NCI-H128 (cell line): ENCODE measurements around the gene HOXB6.

Experiments
- DNase-seq: peaks from one replicate; lab custom pipeline; 2025; ENCODE audit not compliant: unreplicated experiment; lab: John Stamatoyannopoulos, UW

HOXB6 gene

GRCh38 chr17:48583708-48584222 lies 21.0 kb downstream of the HOXB6 start:
- DNase-seq, result no peak

DNA sequence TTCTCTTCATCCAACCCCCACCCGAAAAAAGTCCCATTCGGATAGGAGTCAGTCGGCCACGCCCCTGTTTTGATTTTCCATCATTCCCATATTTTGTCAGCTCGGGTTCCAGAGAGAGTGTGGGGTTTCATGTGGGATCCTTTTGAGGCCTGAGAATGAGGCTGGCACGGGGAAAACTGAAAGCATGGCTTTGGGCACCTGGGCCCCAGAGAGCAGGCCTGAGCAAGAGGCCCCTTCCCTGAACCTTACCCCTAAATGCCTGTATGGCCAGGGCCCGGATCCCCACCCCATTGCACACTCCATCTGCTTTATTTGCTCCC lies 22.1 kb downstream of the HOXB6 start:
- DNase-seq, result no peak

- no peak for DNase-seq
Measured at GRCh38 chr17:48579760-48580554, 24.8 kb downstream of the HOXB6 start.

DNA sequence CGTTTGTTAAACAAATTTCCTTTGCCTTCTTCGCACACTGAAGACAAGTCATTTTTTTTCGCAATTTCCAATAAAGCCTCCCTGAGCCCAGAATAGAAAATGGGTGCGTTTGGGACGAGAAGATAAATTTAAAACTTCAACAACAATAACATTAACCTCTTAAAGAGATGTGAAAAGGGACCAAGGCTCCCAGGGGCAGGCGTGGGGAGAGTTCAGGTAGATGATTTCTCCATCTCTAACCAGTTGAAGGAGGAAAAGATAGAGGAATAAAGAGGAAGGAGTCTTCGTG lies 25.4 kb downstream of the HOXB6 start:
- DNase-seq, result no peak

DNA sequence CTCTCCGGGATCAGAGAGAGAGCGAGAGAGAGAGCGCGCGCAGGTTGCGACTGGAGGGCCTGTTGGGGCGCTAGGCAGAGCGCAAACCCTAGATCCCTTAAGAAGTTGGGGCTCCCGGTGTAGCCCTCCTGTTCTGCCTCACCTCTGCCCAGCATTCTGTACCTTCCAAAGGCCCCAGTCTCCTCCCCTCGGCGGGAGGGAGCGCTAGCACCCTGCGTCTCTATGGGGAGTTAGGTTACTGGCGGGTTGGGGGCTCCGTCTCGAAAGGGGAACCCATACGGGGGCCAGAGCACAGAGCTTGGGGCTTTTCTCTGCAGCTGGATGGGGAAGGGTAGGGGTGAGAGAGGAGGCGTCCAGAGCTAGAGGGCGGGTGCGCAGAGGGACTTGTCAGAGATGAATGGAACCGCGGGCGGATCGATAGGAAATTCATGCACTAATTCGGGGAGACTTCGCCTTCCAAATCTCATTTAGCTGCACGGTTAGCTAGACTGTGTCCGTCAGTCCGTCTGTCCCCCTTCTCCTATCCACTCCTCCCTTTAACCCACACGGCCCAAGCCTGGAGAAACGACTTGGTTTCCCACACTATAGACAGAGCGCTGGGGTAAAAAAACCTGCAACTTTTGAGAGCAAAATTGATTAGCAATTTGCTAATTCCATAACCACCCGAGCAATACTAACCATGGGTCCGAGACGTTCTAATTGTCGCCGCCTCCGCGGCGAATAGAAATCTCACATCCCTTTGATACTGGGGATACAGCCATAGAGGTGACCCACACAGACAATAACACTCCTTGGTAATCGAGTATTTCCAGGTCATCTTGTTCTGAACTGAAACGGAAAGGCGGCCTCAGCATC lies 25.9 kb downstream of the HOXB6 start:
- DNase-seq, result no peak

DNA sequence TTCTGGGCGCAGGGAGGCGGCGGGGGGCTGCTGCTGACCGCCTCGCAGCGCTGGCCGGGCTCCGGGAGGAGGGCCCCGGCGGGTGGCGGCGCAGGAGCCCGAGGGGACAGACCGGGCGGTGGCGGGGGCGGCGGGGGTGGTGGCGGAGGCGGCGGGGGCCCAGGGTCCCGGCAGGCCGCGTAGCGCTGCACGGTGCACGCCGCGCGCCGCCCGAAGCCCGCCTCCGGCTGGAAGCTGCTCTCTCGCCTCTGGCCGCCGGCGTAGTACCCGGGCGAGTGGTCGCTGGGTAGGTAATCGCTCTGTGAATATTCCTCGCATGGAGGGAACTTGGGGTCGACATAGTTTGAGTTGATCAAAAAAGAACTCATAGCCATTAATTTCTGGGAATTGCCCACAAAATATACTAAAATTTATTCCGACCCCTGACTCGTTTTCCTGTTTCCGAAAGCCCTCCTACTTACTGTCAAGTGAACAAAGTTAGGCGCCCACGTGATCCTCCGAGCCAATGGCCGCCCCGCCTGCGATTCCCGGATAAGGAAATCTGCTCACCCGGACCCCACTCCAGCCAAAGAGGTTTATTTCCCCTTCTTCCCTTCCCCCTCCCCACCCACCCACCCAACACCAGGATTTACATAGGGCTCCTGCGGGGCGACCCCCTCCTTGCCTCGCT lies 26.7 kb downstream of the HOXB6 start, which contains the start of gene HOXB4:
HOXB4 (minus strand) TSS at position 405 of the 670 bp plus-strand sequence; CDS start at position 374, 31 bp downstream.
- no peak for DNase-seq

DNA sequence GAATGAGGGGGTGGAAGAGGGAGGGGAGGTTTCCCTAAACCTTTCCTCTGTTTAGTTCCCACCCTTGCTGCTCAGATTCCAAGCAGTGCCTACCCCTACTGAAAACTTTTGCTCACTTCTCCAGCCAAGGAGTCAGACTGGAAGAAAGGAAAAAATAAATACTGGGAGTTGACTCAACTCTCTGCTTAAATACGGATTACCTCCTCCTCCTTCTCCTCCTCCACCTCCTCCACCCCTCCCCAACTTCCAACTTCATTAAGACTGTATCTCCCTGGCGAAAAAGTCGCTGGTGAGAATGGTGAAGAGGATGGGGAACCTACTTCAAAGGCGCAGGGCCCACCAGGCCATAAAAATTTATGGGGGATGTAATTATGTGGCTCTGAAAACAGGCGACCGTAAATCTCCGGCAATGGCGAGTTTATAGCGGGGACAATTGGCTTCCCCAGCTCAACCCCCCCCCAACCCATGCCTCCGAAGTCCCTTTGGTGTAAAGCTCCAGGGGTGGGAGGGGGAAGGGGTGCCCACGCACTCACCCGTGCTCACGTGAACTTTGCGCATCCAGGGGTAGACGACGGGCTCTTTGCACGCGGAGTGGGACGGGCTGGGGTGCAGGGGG lies 27.3 kb downstream of the HOXB6 start:
- no peak for DNase-seq

- no peak for DNase-seq
Measured at GRCh38 chr17:48576479-48577309, 28.1 kb downstream of the HOXB6 start.

DNA sequence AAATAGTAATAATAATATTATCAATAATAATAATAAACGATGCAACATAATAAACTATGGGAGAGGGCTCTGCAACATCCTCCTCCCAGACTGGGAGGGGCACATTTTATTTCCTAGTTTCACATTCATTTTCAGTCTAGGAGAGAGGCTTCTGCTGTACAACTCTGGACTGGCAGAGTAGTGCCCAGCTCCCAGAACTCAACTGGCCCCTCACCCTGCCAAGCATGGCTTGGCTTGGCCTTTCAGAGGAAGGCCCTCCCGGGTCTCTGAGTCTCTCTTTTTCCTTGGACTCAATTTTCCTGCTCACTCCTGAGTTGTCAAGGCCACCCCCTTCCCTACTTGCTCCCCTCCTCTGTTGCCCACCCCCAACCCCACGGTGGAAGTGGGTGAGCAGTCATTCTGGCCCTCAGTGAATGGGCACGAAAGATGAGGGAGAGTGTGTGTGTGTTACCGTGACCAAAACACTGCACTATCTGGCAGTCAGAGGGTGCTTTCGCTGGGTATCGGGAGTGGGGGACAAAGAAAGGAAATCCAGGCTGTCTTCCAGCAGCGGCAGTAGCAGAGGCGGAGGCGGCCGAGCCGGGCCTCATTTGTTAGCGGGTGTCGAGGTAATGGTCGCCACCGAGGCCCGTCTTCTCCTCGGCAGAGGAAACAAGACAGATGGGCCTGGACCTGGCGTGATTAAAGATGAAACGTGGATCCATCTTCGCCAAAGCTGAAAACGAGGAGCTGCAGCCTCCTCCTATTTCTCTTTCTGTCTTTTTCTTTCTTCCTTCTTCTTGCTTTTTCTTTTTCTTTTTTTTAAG lies 28.9 kb downstream of the HOXB6 start:
- DNase-seq, result no peak

GRCh38 chr17:48575066-48575582 lies 29.7 kb downstream of the HOXB6 start:
- no peak for DNase-seq

DNA sequence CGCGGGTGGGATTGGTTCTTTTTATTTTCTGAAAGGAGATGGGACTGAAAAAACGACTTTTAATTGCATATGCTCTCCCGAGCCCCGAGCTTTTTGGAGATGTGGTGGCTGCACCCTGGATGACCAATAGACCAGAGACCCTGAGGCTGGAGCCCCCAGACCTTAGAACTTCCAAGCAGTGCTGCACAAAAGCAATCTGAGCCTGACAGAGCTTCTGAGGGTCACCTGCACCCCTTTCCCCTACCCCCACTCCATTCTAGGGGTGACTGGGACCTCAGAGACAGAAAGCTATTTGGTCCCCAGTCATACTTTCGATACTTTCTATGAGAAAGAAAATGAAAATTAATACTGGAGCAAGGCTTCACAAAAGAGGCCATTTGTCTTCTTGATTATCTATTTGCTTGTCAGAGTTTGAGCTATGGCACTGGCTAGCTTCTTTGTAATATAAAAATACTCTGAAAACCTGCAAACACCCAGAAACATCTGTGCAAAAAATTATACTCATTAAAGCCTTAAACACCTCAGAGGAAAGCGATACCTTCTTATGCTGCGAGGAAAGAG lies 30.2 kb downstream of the HOXB6 start:
- no peak for DNase-seq

DNA sequence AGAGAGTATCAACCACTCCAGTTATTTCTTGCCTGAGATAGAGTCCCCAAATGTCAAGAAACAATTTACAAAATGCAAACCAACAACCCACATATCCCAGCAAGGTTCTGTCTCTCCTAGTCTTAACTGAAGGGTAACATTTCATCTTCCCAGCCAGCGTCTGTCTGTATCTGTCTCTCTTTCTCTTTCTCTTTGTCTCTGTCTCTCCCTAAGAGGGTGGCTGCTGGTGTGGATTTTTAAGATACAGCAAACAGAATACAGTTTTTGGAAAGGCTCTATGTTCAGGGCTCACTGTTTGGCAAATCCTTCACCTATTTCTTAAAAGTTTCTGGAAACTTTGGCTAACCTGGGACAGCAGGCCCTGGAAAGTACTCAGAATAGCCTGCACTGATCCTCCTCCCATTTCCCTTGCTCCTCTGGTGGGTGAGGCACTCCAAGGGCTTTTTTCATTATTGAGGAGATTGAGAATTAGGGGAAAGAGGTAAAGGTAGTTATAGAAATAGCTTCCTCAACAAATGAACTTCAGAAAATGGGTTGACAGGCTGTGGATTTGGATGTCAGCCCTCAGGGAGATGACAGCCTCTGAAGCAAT lies 32.9 kb downstream of the HOXB6 start:
- no peak for DNase-seq

DNA sequence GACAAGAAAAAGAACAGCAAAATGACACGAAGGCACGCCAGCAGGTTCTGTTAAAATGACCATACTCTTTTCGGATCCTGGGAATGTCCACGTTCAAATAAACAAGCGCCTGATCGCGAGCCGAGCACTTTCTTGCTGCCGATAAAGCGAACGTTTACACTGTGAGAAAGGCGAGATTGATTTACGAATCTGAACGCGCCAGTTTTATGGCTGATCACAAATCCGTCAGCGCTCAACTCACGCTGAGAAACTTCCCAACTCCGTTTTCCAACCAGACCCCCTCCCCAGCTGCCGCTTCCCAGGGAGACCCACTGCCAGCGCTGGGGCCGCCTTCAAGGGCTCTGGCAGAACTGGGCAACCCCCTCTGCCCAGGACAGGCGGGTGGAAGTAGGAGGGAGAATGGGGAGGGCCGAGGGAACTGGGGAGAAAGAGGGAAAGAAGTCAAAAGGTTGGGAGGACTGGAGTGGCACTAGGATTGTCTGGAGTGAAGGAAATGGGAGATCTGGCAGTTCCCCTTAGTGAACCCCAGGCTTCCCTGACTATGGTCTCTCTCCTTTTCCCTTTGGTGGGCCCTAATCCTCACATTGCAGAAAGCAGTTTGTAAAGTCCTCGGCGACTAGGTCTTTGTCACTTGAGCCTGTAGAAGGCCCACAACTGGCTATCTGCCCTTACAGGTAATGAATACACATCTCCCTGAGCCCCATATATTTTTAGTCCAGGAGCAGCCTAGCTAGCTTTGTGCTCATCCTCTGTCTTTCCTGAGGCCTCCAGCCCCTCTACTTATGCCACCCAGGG lies 33.6 kb downstream of the HOXB6 start:
- DNase-seq, result no peak

DNA sequence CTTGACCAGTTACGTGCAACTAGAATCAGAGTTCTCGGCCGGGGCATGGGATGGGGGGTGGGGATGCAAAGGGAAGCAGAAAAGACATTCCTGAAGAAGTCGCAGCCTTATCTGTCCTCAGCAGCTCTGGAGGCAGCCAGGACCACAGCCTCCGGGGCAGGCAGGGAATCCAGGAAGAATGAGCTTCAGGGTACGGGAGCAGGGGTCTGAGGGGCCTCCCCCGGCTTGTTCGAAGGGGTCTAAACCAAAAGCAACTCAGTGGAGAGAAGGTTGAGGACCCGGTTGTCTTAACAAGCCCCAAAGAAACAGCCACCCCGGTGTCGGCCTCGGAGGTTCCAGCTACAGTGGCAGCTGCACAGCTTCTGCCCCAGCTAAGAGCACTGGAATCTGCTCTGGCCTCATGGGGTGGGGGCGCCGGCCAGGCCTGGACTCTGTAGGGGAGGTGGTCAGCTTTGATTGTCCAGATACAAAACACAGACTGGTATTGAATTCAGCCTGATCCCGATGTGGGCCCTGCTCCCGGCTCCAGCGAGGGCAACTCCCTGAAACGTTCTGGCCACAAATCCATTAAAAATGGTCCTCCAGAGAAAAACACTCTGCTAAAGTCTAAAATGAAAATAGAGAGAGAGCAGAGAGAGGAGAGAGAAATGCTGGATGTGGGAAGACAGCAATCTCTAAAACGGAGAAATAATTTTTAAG lies 34.3 kb downstream of the HOXB6 start:
- DNase-seq, result no peak

GRCh38 chr17:48569674-48570324 lies 35.0 kb downstream of the HOXB6 start:
- DNase-seq, result no peak

DNA sequence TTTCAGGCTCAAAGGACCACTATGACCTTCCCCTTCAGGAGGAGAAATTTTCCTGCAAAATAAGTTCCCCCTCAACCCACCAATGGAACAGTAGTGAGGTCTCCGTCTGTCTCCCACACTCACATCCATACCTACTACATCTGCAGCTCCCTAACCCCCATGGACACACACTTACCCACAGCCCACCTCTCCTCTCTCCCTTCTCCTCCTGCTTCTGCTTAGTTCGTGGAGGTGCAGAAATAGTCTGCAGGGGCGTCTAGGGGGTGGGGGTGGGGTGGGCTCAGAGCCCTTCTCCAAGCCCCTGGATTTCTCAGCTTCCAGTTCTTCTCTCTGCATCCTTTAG lies 35.6 kb downstream of the HOXB6 start:
- DNase-seq, result no peak
